ENCODE measurements around the gene MYO6. TPM values are rescaled to one million over a fixed set of nuclear protein-coding genes. Genes with fewer than 3 reads are reported as not detected.

MYO6 gene
- total RNA-seq, 2 experiments from 2014 or later, result 0.42 TPM

- H3K27me3 Mint-ChIP-seq (ENCODE audit: low read depth), result peaks cover 6% of the 10 kb centered on the region
- ChIA-PET CTCF (no interaction called here), POLR2A (no interaction called here)
- no peaks in the 10 kb centered on the region for H3K9me3 Mint-ChIP-seq (ENCODE audit: insufficient read depth)
- no peaks in the 10 kb centered on the region for H3K36me3 Mint-ChIP-seq (ENCODE audit: low read depth)
- no peaks in the 10 kb centered on the region for H3K4me1 Mint-ChIP-seq (ENCODE audit: low read depth)
- no peak overlapping the region for H3K27ac Mint-ChIP-seq
- ATAC-seq (no peak), DNase-seq (no peak)
- H3K4me3 Mint-ChIP-seq, result no peak overlapping the region
These were observed 27.4 kb downstream of the MYO6 start for GRCh38 chr6:75776461-75776860.

GRCh38 chr6:75778757-75779156 is 29.7 kb downstream of the MYO6 start:
- H3K4me3 Mint-ChIP-seq, result no peak overlapping the region
- ChIA-PET POLR2A (interaction anchor here (0.6 kb wide), 1 partner anchor 51 kb away, joined by 3 read pairs; no protein-coding TSS in a partner anchor), CTCF (no interaction called here)
- DNase-seq (no peak), ATAC-seq (no peak)
- no peaks in the 10 kb centered on the region for H3K4me1 Mint-ChIP-seq (ENCODE audit: low read depth)
- no peaks in the 10 kb centered on the region for H3K36me3 Mint-ChIP-seq (ENCODE audit: low read depth)
- no peak overlapping the region for H3K27ac Mint-ChIP-seq
- H3K9me3 Mint-ChIP-seq (ENCODE audit: insufficient read depth), result no peaks in the 10 kb centered on the region
- no peaks in the 10 kb centered on the region for H3K27me3 Mint-ChIP-seq (ENCODE audit: low read depth)

GRCh38 chr6:75786152-75786551 is 37.1 kb downstream of the MYO6 start:
- CTCF ChIA-PET, result no interaction called here
- POLR2A ChIA-PET, result no interaction called here

GRCh38 chr6:75788894-75789293 is 39.9 kb downstream of the MYO6 start:
- DNase-seq (no peak), ATAC-seq (no peak)
- Mint-ChIP-seq H3K4me1 (ENCODE audit: low read depth) (no peaks in the 10 kb centered on the region), H3K27ac (no peak overlapping the region), H3K36me3 (ENCODE audit: low read depth) (no peaks in the 10 kb centered on the region), H3K9me3 (ENCODE audit: insufficient read depth) (no peaks in the 10 kb centered on the region), H3K27me3 (ENCODE audit: low read depth) (peaks cover 2% of the 10 kb centered on the region), H3K4me3 (no peak overlapping the region)
- POLR2A ChIA-PET, result no interaction called here
- CTCF ChIA-PET, result no interaction called here

More at GRCh38 chr6:75786152-75786551, 37.1 kb downstream of the MYO6 start:
- Mint-ChIP-seq H3K9me3 (ENCODE audit: insufficient read depth) (no peaks in the 10 kb centered on the region), H3K4me3 (no peak overlapping the region), H3K27ac (no peak overlapping the region), H3K36me3 (ENCODE audit: low read depth) (no peaks in the 10 kb centered on the region), H3K27me3 (ENCODE audit: low read depth) (no peaks in the 10 kb centered on the region), H3K4me1 (ENCODE audit: low read depth) (no peaks in the 10 kb centered on the region)
- DNase-seq (no peak), ATAC-seq (no peak)

- no peaks in the 10 kb centered on the region for H3K4me1 Mint-ChIP-seq (ENCODE audit: low read depth)
- ChIA-PET CTCF (no interaction called here), POLR2A (no interaction called here)
These were observed 42.8 kb downstream of the MYO6 start for GRCh38 chr6:75791881-75792280.

GRCh38 chr6:75794351-75794846 is 45.4 kb downstream of the MYO6 start:
- H3K4me1 Mint-ChIP-seq (ENCODE audit: low read depth), result no peaks in the 10 kb centered on the region
- no peak overlapping the region for H3K4me3 Mint-ChIP-seq
- no peaks in the 10 kb centered on the region for H3K36me3 Mint-ChIP-seq (ENCODE audit: low read depth)
- DNase-seq (no peak), ATAC-seq (no peak)
- ChIA-PET CTCF (no interaction called here), POLR2A (no interaction called here)
- H3K27ac Mint-ChIP-seq, result no peak overlapping the region
- no peaks in the 10 kb centered on the region for H3K9me3 Mint-ChIP-seq (ENCODE audit: insufficient read depth)
- H3K27me3 Mint-ChIP-seq (ENCODE audit: low read depth), result peaks cover 4% of the 10 kb centered on the region

More at GRCh38 chr6:75791881-75792280, 42.8 kb downstream of the MYO6 start:
- H3K27me3 Mint-ChIP-seq (ENCODE audit: low read depth), result peaks cover 4% of the 10 kb centered on the region
- no peaks in the 10 kb centered on the region for H3K9me3 Mint-ChIP-seq (ENCODE audit: insufficient read depth)
- no peak overlapping the region for H3K4me3 Mint-ChIP-seq
- H3K27ac Mint-ChIP-seq, result no peak overlapping the region
- DNase-seq (no peak), ATAC-seq (no peak)
- H3K36me3 Mint-ChIP-seq (ENCODE audit: low read depth), result no peaks in the 10 kb centered on the region

GRCh38 chr6:75794954-75795739 is 46.1 kb downstream of the MYO6 start:
- no peaks in the 10 kb centered on the region for H3K9me3 Mint-ChIP-seq (ENCODE audit: insufficient read depth)
- DNase-seq (no peak), ATAC-seq (no peak)
- no peak overlapping the region for H3K27ac Mint-ChIP-seq
- ChIA-PET CTCF (no interaction called here), POLR2A (no interaction called here)
- H3K27me3 Mint-ChIP-seq (ENCODE audit: low read depth), result peaks cover 4% of the 10 kb centered on the region
- H3K36me3 Mint-ChIP-seq (ENCODE audit: low read depth), result no peaks in the 10 kb centered on the region
- H3K4me1 Mint-ChIP-seq (ENCODE audit: low read depth), result no peaks in the 10 kb centered on the region
- no peak overlapping the region for H3K4me3 Mint-ChIP-seq

- DNase-seq, result no peak
- Mint-ChIP-seq H3K9me3 (ENCODE audit: insufficient read depth) (no peaks in the 10 kb centered on the region), H3K27me3 (ENCODE audit: low read depth) (peaks cover 4% of the 10 kb centered on the region), H3K4me1 (ENCODE audit: low read depth) (no peaks in the 10 kb centered on the region), H3K36me3 (ENCODE audit: low read depth) (no peaks in the 10 kb centered on the region), H3K4me3 (no peak overlapping the region), H3K27ac (no peak overlapping the region)
- ATAC-seq, result no peak
- POLR2A ChIA-PET, result no interaction called here
- CTCF ChIA-PET, result no interaction called here
These were observed 47.7 kb downstream of the MYO6 start for GRCh38 chr6:75796723-75797122.

- ATAC-seq, result no peak
- H3K27me3 Mint-ChIP-seq (ENCODE audit: low read depth), result no peaks in the 10 kb centered on the region
- H3K9me3 Mint-ChIP-seq (ENCODE audit: insufficient read depth), result no peaks in the 10 kb centered on the region
- H3K36me3 Mint-ChIP-seq (ENCODE audit: low read depth), result no peaks in the 10 kb centered on the region
- no peaks in the 10 kb centered on the region for H3K4me1 Mint-ChIP-seq (ENCODE audit: low read depth)
- DNase-seq, result no peak
- ChIA-PET CTCF (no interaction called here), POLR2A (no interaction called here)
- H3K4me3 Mint-ChIP-seq, result no peak overlapping the region
- no peak overlapping the region for H3K27ac Mint-ChIP-seq
These were observed 51.1 kb downstream of the MYO6 start for GRCh38 chr6:75800133-75800532.

GRCh38 chr6:75800708-75801505 is 51.9 kb downstream of the MYO6 start:
- POLR2A ChIA-PET, result no interaction called here
- ATAC-seq, result no peak
- no peak overlapping the region for H3K4me3 Mint-ChIP-seq
- H3K27ac Mint-ChIP-seq, result no peak overlapping the region
- CTCF ChIA-PET, result no interaction called here
- H3K9me3 Mint-ChIP-seq (ENCODE audit: insufficient read depth), result no peaks in the 10 kb centered on the region
- H3K27me3 Mint-ChIP-seq (ENCODE audit: low read depth), result no peaks in the 10 kb centered on the region
- no peaks in the 10 kb centered on the region for H3K4me1 Mint-ChIP-seq (ENCODE audit: low read depth)
- DNase-seq, result no peak
- no peaks in the 10 kb centered on the region for H3K36me3 Mint-ChIP-seq (ENCODE audit: low read depth)

- CTCF ChIA-PET, result no interaction called here
- no peaks in the 10 kb centered on the region for H3K9me3 Mint-ChIP-seq (ENCODE audit: insufficient read depth)
- DNase-seq (no peak), ATAC-seq (no peak)
- no peaks in the 10 kb centered on the region for H3K36me3 Mint-ChIP-seq (ENCODE audit: low read depth)
- POLR2A ChIA-PET, result no interaction called here
- no peak overlapping the region for H3K27ac Mint-ChIP-seq
- H3K4me1 Mint-ChIP-seq (ENCODE audit: low read depth), result no peaks in the 10 kb centered on the region
- H3K4me3 Mint-ChIP-seq, result no peak overlapping the region
- no peaks in the 10 kb centered on the region for H3K27me3 Mint-ChIP-seq (ENCODE audit: low read depth)
These were observed 53.3 kb downstream of the MYO6 start for GRCh38 chr6:75802366-75802765.

- DNase-seq, result no peak
- ChIA-PET CTCF (no interaction called here), POLR2A (no interaction called here)
- Mint-ChIP-seq H3K27me3 (ENCODE audit: low read depth) (no peaks in the 10 kb centered on the region), H3K9me3 (ENCODE audit: insufficient read depth) (no peaks in the 10 kb centered on the region), H3K27ac (no peak overlapping the region), H3K4me1 (ENCODE audit: low read depth) (no peaks in the 10 kb centered on the region), H3K36me3 (ENCODE audit: low read depth) (no peaks in the 10 kb centered on the region), H3K4me3 (no peak overlapping the region)
- no peak for ATAC-seq
These were observed 59.5 kb downstream of the MYO6 start for GRCh38 chr6:75808507-75808906.

All from activated CD8-positive, alpha-beta T cell treated with anti-CD3 and anti-CD28 coated beads, Interleukin-2, amount 10 ng/mL, durations not matched to agents 7 days and 5 days (primary cell).